OCI-LY1 (cell line): ENCODE measurements around the gene CDH4.

Experiments
- EZH2 ChIP-seq: fragments of 200-600 bp; sonication (generic), shearing (Covaris generic); IDR thresholded peaks from 2 replicates; pipeline ENCODE4 v1.8.0; 2017; ENCODE audit warnings: borderline replicate concordance, mixed run types, mild to moderate bottlenecking, antibody characterized with exemption, low read length, moderate library complexity, mixed read lengths
- TF ChIP-seq, protein P1 (sequence below): fragments of 200-600 bp; sonication (generic), shearing (Covaris generic); IDR thresholded peaks from 2 replicates; pipeline ENCODE4 v1.5.1; 2017; ENCODE audit warnings: mild to moderate bottlenecking, antibody characterized with exemption, low read length, moderate library complexity, mixed read lengths

GRCh38 chr20:61274326-61274725, 22.3 kb downstream of the CDH4 start:
- TF ChIP-seq, protein P1, sequence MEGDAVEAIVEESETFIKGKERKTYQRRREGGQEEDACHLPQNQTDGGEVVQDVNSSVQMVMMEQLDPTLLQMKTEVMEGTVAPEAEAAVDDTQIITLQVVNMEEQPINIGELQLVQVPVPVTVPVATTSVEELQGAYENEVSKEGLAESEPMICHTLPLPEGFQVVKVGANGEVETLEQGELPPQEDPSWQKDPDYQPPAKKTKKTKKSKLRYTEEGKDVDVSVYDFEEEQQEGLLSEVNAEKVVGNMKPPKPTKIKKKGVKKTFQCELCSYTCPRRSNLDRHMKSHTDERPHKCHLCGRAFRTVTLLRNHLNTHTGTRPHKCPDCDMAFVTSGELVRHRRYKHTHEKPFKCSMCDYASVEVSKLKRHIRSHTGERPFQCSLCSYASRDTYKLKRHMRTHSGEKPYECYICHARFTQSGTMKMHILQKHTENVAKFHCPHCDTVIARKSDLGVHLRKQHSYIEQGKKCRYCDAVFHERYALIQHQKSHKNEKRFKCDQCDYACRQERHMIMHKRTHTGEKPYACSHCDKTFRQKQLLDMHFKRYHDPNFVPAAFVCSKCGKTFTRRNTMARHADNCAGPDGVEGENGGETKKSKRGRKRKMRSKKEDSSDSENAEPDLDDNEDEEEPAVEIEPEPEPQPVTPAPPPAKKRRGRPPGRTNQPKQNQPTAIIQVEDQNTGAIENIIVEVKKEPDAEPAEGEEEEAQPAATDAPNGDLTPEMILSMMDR = no peak
- TF ChIP-seq EZH2 = no peak
